CD4-positive, alpha-beta T cell (primary cell): ENCODE results near the gene MRPL43. TPM values are rescaled to one million over a fixed set of nuclear protein-coding genes. Genes with fewer than 3 reads are reported as not detected.
A peak's percentile ranks its signal among the peaks of the same experiment; 100 is the strongest.

ENCODE experiments used
- ATAC-seq: fragments of 200-7000 bp; cut with Tn5 transposase; one replicate; pipeline ENCODE4 v1.10.0; 2022; ENCODE audit warnings: mild to moderate bottlenecking; ENCODE audit not compliant: poor library complexity
- CTCF ChIA-PET: fragments of 350-600 bp; sonication (Branson Sonifier 250); formaldehyde crosslinking; loops from one replicate; lab custom pipeline; 2021; ENCODE audit warnings: antibody characterized with exemption, inconsistent platforms; lab: Charles Lee
- POLR2A ChIA-PET: fragments of 350-600 bp; sonication (Branson Sonifier 250); formaldehyde crosslinking; loops from one replicate; lab custom pipeline; 2021; ENCODE audit warnings: antibody characterized with exemption, inconsistent platforms; lab: Charles Lee
- DNase-seq, 14 experiments: peaks; one replicate each; pipeline ENCODE4 v3.0.0-alpha.2; 2013 to 2020; ENCODE audit warnings: mixed read lengths in 2 of 14
- H3K27ac ChIP-seq, 2 donors: one replicate each; pipeline versions ENCODE4 v1.5.1 to v1.7.0; 2013; ENCODE audit warnings: low read length in 2 of 2, low read depth in 1 of 2, mild to moderate bottlenecking in 1 of 2
- H3K27me3 ChIP-seq, 2 experiments: 1 replicate in 1 of 2; 2 replicates in 1 of 2; pipeline versions ENCODE4 v1.6.1 to v1.7.0; 2013; ENCODE audit warnings: low read length in 2 of 2, control low read depth in 1 of 2, mild to moderate bottlenecking in 1 of 2, moderate library complexity in 1 of 2; ENCODE audit not compliant: insufficient read depth in 2 of 2, control insufficient read depth in 1 of 2
- H3K36me3 ChIP-seq: one replicate; pipeline ENCODE4 v1.6.1; 2013; ENCODE audit warnings: low read length, control low read depth; ENCODE audit not compliant: insufficient read depth
- H3K4me1 ChIP-seq: one replicate; pipeline ENCODE4 v1.6.1; 2013; ENCODE audit warnings: low read length, control low read depth; ENCODE audit not compliant: insufficient read depth
- H3K4me3 ChIP-seq: one replicate; pipeline ENCODE4 v1.5.1; 2013; ENCODE audit warnings: mild to moderate bottlenecking, low read length, moderate library complexity
- H3K9me3 ChIP-seq, 2 experiments: 1 replicate in 1 of 2; 2 replicates in 1 of 2; pipeline versions ENCODE4 v1.6.1 to v1.7.0; 2013; ENCODE audit warnings: low read length in 2 of 2, mild to moderate bottlenecking in 2 of 2, control low read depth in 1 of 2, moderate library complexity in 1 of 2; ENCODE audit not compliant: control insufficient read depth in 1 of 2, insufficient read depth in 1 of 2
- H3K27ac Mint-ChIP-seq: one replicate; pipeline ENCODE4 v1.8.0; 2020; ENCODE audit warnings: mixed read lengths
- H3K27me3 Mint-ChIP-seq: one replicate; pipeline ENCODE4 v1.8.0; 2021; ENCODE audit warnings: mixed read lengths
- H3K36me3 Mint-ChIP-seq: one replicate; pipeline ENCODE4 v1.8.0; 2021; ENCODE audit warnings: low read depth, mixed read lengths
- H3K4me1 Mint-ChIP-seq: one replicate; pipeline ENCODE4 v1.8.0; 2021; ENCODE audit warnings: low read depth, mixed read lengths
- H3K4me3 Mint-ChIP-seq: one replicate; pipeline ENCODE4 v1.8.0; 2020; ENCODE audit warnings: mild to moderate bottlenecking, mixed read lengths
- H3K9me3 Mint-ChIP-seq: one replicate; pipeline ENCODE4 v1.8.0; 2020; ENCODE audit warnings: mixed read lengths
- CTCF ChIP-seq: fragments of 200-600 bp; IDR thresholded peaks from one replicate; pipeline ENCODE4 v1.8.0; 2022; ENCODE audit warnings: antibody characterized with exemption, mild to moderate bottlenecking
- intact Hi-C, 2 experiments: fragments of 100-400 bp; cut with DNase I in 1 of 2; cut with micrococcal nuclease in 1 of 2; formaldehyde crosslinking; loops; one replicate each; pipeline versions ENCODE4 v1.15.1 to v1.9.0; 2023 to 2025; cut with DNase I, micrococcal nuclease
- total RNA-seq, 174 experiments: library from RNA in 2 of 174; stranded (reverse) in 2 of 174; gene quantifications; one replicate each; pipeline ENCODE4 v1.2.3 and lab custom pipeline; 2021 to 2026

Gene MRPL43
- total RNA-seq, 2 experiments from 2014 or later, result 28.5 to 31.0 TPM

- Mint-ChIP-seq H3K27me3 (no peaks in the 10 kb centered on the region), H3K4me1 (peaks cover 25% of the 10 kb centered on the region), H3K4me3 (peak overlapping the region; percentile 90), H3K27ac (peak overlapping the region; percentile 76), H3K9me3 (no peaks in the 10 kb centered on the region), H3K36me3 (peaks cover 12% of the 10 kb centered on the region)
- Histone ChIP-seq H3K4me3 (peak overlapping the region; percentile 97), H3K27ac (peak overlapping the region; percentile 82 to 90), H3K9me3 (no peaks in the 10 kb centered on the region), H3K4me1 (peaks cover 41% of the 10 kb centered on the region), H3K36me3 (peaks cover 15% of the 10 kb centered on the region), H3K27me3 (no peaks in the 10 kb centered on the region)
- ChIA-PET CTCF (interaction anchor here (1.0 to 3.6 kb wide), 6 partner anchors 7 to 32 kb away, joined by 3 to 20 read pairs (median 8); partner anchors contain the start of genes MRPL43, PDZD7, SFXN3 and TWNK), POLR2A (interaction anchor here (0.6 to 5.1 kb wide), 7 partner anchors 12 to 87 kb away, joined by 3 to 44 read pairs (median 4); partner anchors contain the start of genes MRPL43, PDZD7, SFXN3 and SLF2)
- peak; percentile 61 to 90 (median 74) for DNase-seq
- intact Hi-C loops, result loop anchor here (1.0 kb wide), 2 partner anchors 15 to 32 kb away; partner anchors contain the start of genes PDZD7 (in 1 of the 2) and SFXN3 (in 1 of the 2)
- peak; percentile 66 for ATAC-seq
- peak; percentile 96 for TF ChIP-seq CTCF
Observed at GRCh38 chr10:100998991-100999741, 11.9 kb upstream of the MRPL43 start.

- ChIA-PET POLR2A (interaction anchor here (0.6 to 5.1 kb wide), 6 partner anchors 11 to 1453 kb away, joined by 3 to 44 read pairs (median 8); partner anchors contain the start of genes C10orf95, MRPL43, PDZD7 and SFXN3), CTCF (interaction anchor here (1.0 to 3.6 kb wide), 9 partner anchors 8 to 463 kb away, joined by 3 to 20 read pairs (median 5); partner anchors contain the start of genes HIF1AN, PDZD7 and SFXN3)
- ATAC-seq, result peak; percentile 35
- Mint-ChIP-seq H3K27me3 (no peaks in the 10 kb centered on the region), H3K4me3 (peak overlapping the region; percentile 90), H3K9me3 (no peaks in the 10 kb centered on the region), H3K36me3 (peaks cover 19% of the 10 kb centered on the region), H3K4me1 (peaks cover 25% of the 10 kb centered on the region), H3K27ac (peak overlapping the region; percentile 76)
- DNase-seq, result peak in 13 of 14 experiments; percentile 41 to 84 (median 65)
- Histone ChIP-seq H3K27ac (peak overlapping the region; percentile 82 to 90), H3K4me1 (peaks cover 41% of the 10 kb centered on the region), H3K9me3 (no peaks in the 10 kb centered on the region), H3K36me3 (peaks cover 14% of the 10 kb centered on the region), H3K27me3 (no peaks in the 10 kb centered on the region), H3K4me3 (peak overlapping the region; percentile 97)
- intact Hi-C loops, result loop anchor here in 1 of 2 experiments (1.0 kb wide), 1 partner anchor 33 kb away; the partner anchor contains the start of genes PDZD7 and SFXN3
- no peak for TF ChIP-seq CTCF
Observed at GRCh38 chr10:100998183-100998990, 11.1 kb upstream of the MRPL43 start.
